Activated naive CD8-positive, alpha-beta T cell treated with anti-CD3 and anti-CD28 coated beads, Interleukin-2, amount 10 ng/mL, durations not matched to agents 7 days and 5 days (primary cell): ENCODE data around the gene INTS7. TPM values are rescaled to one million over a fixed set of nuclear protein-coding genes. Genes with fewer than 3 reads are reported as not detected.

Experiments
- ATAC-seq: fragments of 150-1000 bp; cut with Tn5 transposase; one replicate; pipeline ENCODE4 v1.10.0; 2021; ENCODE audit warnings: low read depth, moderate library complexity
- POLR2A ChIA-PET: fragments of 350-600 bp; sonication (Branson Sonifier 250); formaldehyde crosslinking; loops from one replicate; lab custom pipeline; 2021; ENCODE audit warnings: antibody characterized with exemption; lab: Charles Lee
- DNase-seq: peaks from one replicate; pipeline ENCODE4 v3.0.0; 2021
- H3K27ac Mint-ChIP-seq: one replicate; pipeline ENCODE4 v1.8.0; 2022; ENCODE audit warnings: mild to moderate bottlenecking, mixed read lengths
- H3K27me3 Mint-ChIP-seq: one replicate; pipeline ENCODE4 v1.8.0; 2022; ENCODE audit warnings: mild to moderate bottlenecking, moderate library complexity, mixed read lengths
- H3K36me3 Mint-ChIP-seq: one replicate; pipeline ENCODE4 v1.8.0; 2021; ENCODE audit warnings: mild to moderate bottlenecking, mixed read lengths
- H3K4me1 Mint-ChIP-seq: one replicate; pipeline ENCODE4 v1.8.0; 2021; ENCODE audit warnings: mixed read lengths
- H3K4me3 Mint-ChIP-seq: one replicate; pipeline ENCODE4 v1.8.0; 2022; ENCODE audit warnings: mild to moderate bottlenecking, moderate library complexity, mixed read lengths
- H3K9me3 Mint-ChIP-seq: one replicate; pipeline ENCODE4 v1.8.0; 2021; ENCODE audit warnings: mixed read lengths
- total RNA-seq, 2 experiments: library from RNA; stranded (reverse); gene quantifications; one replicate each; pipeline ENCODE4 v1.2.3, GENCODE V29; 2021

INTS7 gene
- total RNA-seq, result 10 to 100 TPM; 22.6 to 23.0 TPM

- ATAC-seq (peak; percentile 92), DNase-seq (peak; percentile 97)
- H3K9me3 Mint-ChIP-seq, result no peaks in the 10 kb centered on the region
- peak within 1 kb of the TSS; percentile 90 for H3K4me3 Mint-ChIP-seq
- H3K36me3 Mint-ChIP-seq, result peaks cover 35% of the 10 kb centered on the region
- POLR2A ChIA-PET, result interaction anchor here (0.6 to 3.2 kb wide), 23 partner anchors 8 to 669 kb away, joined by 3 to 20 read pairs (median 5); partner anchors contain the start of genes ATF3, NEK2, NENF and PPP2R5A
- H3K27me3 Mint-ChIP-seq, result no peaks in the 10 kb centered on the region
- H3K4me1 Mint-ChIP-seq, result peaks cover 52% of the 10 kb centered on the region
- peak within 1 kb of the TSS; percentile 93 for H3K27ac Mint-ChIP-seq
These were observed at the start of gene INTS7, which contains the start of gene DTL for GRCh38 chr1:212035123-212035834. TSS of gene INTS7 (minus strand) at chr1:212035557. CDS start at chr1:212035437, 120 bp downstream. TSS of gene DTL (plus strand) at chr1:212035748. CDS start at chr1:212035891, 143 bp downstream.

- Mint-ChIP-seq H3K27ac (no peak overlapping the region), H3K4me3 (no peak overlapping the region), H3K36me3 (peaks cover 25% of the 10 kb centered on the region), H3K9me3 (no peaks in the 10 kb centered on the region), H3K27me3 (no peaks in the 10 kb centered on the region), H3K4me1 (peaks cover 6% of the 10 kb centered on the region)
- POLR2A ChIA-PET, result no interaction called here
- ATAC-seq (peak; percentile 52), DNase-seq (no peak)
These were observed 47.5 kb upstream of the INTS7 start for GRCh38 chr1:212082765-212083406.

- Mint-ChIP-seq H3K4me3 (no peak overlapping the region), H3K27me3 (no peaks in the 10 kb centered on the region), H3K27ac (no peak overlapping the region), H3K36me3 (peaks cover 20% of the 10 kb centered on the region), H3K4me1 (no peaks in the 10 kb centered on the region), H3K9me3 (no peaks in the 10 kb centered on the region)
- ATAC-seq, result no peak
- POLR2A ChIA-PET, result no interaction called here
- no peak for DNase-seq
These were observed 43.5 kb upstream of the INTS7 start for GRCh38 chr1:212078826-212079225.

- no peaks in the 10 kb centered on the region for H3K27me3 Mint-ChIP-seq
- H3K36me3 Mint-ChIP-seq, result peaks cover 25% of the 10 kb centered on the region
- H3K27ac Mint-ChIP-seq, result no peak overlapping the region
- no peak for DNase-seq
- H3K4me1 Mint-ChIP-seq, result no peaks in the 10 kb centered on the region
- H3K4me3 Mint-ChIP-seq, result no peak overlapping the region
- no peaks in the 10 kb centered on the region for H3K9me3 Mint-ChIP-seq
- ATAC-seq, result no peak
- POLR2A ChIA-PET, result no interaction called here
These were observed 41.7 kb upstream of the INTS7 start for GRCh38 chr1:212077028-212077427.

GRCh38 chr1:212074856-212075255 is 39.5 kb upstream of the INTS7 start:
- Mint-ChIP-seq H3K4me1 (no peaks in the 10 kb centered on the region), H3K27ac (no peak overlapping the region), H3K9me3 (no peaks in the 10 kb centered on the region), H3K27me3 (no peaks in the 10 kb centered on the region), H3K4me3 (no peak overlapping the region), H3K36me3 (peaks cover 30% of the 10 kb centered on the region)
- POLR2A ChIA-PET, result no interaction called here
- DNase-seq (no peak), ATAC-seq (no peak)

- no peak for DNase-seq
- Mint-ChIP-seq H3K36me3 (peaks cover 29% of the 10 kb centered on the region), H3K27me3 (no peaks in the 10 kb centered on the region), H3K27ac (no peak overlapping the region), H3K9me3 (no peaks in the 10 kb centered on the region), H3K4me3 (no peak overlapping the region), H3K4me1 (no peaks in the 10 kb centered on the region)
- ATAC-seq, result no peak
- POLR2A ChIA-PET, result no interaction called here
These were observed 39.0 kb upstream of the INTS7 start for GRCh38 chr1:212074313-212074712.

- DNase-seq, result no peak
- POLR2A ChIA-PET, result no interaction called here
- no peak overlapping the region for H3K4me3 Mint-ChIP-seq
- H3K27me3 Mint-ChIP-seq, result no peaks in the 10 kb centered on the region
- no peak overlapping the region for H3K27ac Mint-ChIP-seq
- no peaks in the 10 kb centered on the region for H3K9me3 Mint-ChIP-seq
- ATAC-seq, result no peak
- no peaks in the 10 kb centered on the region for H3K4me1 Mint-ChIP-seq
- peaks cover 28% of the 10 kb centered on the region for H3K36me3 Mint-ChIP-seq
These were observed 38.1 kb upstream of the INTS7 start for GRCh38 chr1:212073490-212073889.

GRCh38 chr1:212072047-212072446 is 36.7 kb upstream of the INTS7 start:
- Mint-ChIP-seq H3K36me3 (peaks cover 29% of the 10 kb centered on the region), H3K4me3 (no peak overlapping the region), H3K9me3 (no peaks in the 10 kb centered on the region), H3K27me3 (no peaks in the 10 kb centered on the region), H3K4me1 (no peaks in the 10 kb centered on the region), H3K27ac (no peak overlapping the region)
- DNase-seq, result no peak
- ATAC-seq, result no peak
- POLR2A ChIA-PET, result no interaction called here

- DNase-seq (no peak), ATAC-seq (no peak)
- H3K36me3 Mint-ChIP-seq, result peaks cover 32% of the 10 kb centered on the region
- no peaks in the 10 kb centered on the region for H3K27me3 Mint-ChIP-seq
- H3K9me3 Mint-ChIP-seq, result no peaks in the 10 kb centered on the region
- H3K4me1 Mint-ChIP-seq, result no peaks in the 10 kb centered on the region
- H3K27ac Mint-ChIP-seq, result no peak overlapping the region
- POLR2A ChIA-PET, result interaction anchor here (1.0 to 1.1 kb wide), 2 partner anchors 215 to 220 kb away, joined by 3 read pairs; no protein-coding TSS in a partner anchor
- H3K4me3 Mint-ChIP-seq, result no peak overlapping the region
These were observed 35.5 kb upstream of the INTS7 start for GRCh38 chr1:212070720-212071302.

GRCh38 chr1:212067787-212068186 is 32.4 kb upstream of the INTS7 start:
- no peak for DNase-seq
- no peak overlapping the region for H3K4me3 Mint-ChIP-seq
- peaks cover 31% of the 10 kb centered on the region for H3K36me3 Mint-ChIP-seq
- H3K4me1 Mint-ChIP-seq, result no peaks in the 10 kb centered on the region
- H3K9me3 Mint-ChIP-seq, result no peaks in the 10 kb centered on the region
- POLR2A ChIA-PET, result no interaction called here
- no peak for ATAC-seq
- H3K27ac Mint-ChIP-seq, result no peak overlapping the region
- H3K27me3 Mint-ChIP-seq, result no peaks in the 10 kb centered on the region

- ATAC-seq (no peak), DNase-seq (no peak)
- H3K27ac Mint-ChIP-seq, result no peak overlapping the region
- peaks cover 34% of the 10 kb centered on the region for H3K36me3 Mint-ChIP-seq
- no peak overlapping the region for H3K4me3 Mint-ChIP-seq
- peaks cover 1% of the 10 kb centered on the region for H3K4me1 Mint-ChIP-seq
- no peaks in the 10 kb centered on the region for H3K27me3 Mint-ChIP-seq
- POLR2A ChIA-PET, result interaction anchor here (1.3 kb wide), 1 partner anchor 728 kb away, joined by 3 read pairs; the partner anchor contains the start of genes NSL1 and TATDN3
- H3K9me3 Mint-ChIP-seq, result no peaks in the 10 kb centered on the region
These were observed 27.6 kb upstream of the INTS7 start for GRCh38 chr1:212062832-212063438.

- no peak for DNase-seq
- H3K36me3 Mint-ChIP-seq, result peaks cover 43% of the 10 kb centered on the region
- ATAC-seq, result no peak
- H3K27ac Mint-ChIP-seq, result peak overlapping the region; percentile 3
- no peaks in the 10 kb centered on the region for H3K27me3 Mint-ChIP-seq
- POLR2A ChIA-PET, result interaction anchor here (0.6 kb wide), 1 partner anchor 17 kb away, joined by 4 read pairs; no protein-coding TSS in a partner anchor
- no peak overlapping the region for H3K4me3 Mint-ChIP-seq
- H3K4me1 Mint-ChIP-seq, result peaks cover 1% of the 10 kb centered on the region
- peaks cover 4% of the 10 kb centered on the region for H3K9me3 Mint-ChIP-seq
These were observed 25.5 kb upstream of the INTS7 start for GRCh38 chr1:212060632-212061472.
